Neural progenitor cell (in vitro differentiated cells): ENCODE measurements around the gene LCT. TPM values are rescaled to one million over a fixed set of nuclear protein-coding genes. Genes with fewer than 3 reads are reported as not detected.

ENCODE experiments used
- DNase-seq: peaks from one replicate; pipeline ENCODE4 v3.0.0-alpha.2; 2016; ENCODE audit warnings: low spot score
- H2AFZ ChIP-seq: fragments of 200-600 bp; sonication (generic); replicated peaks from 2 replicates; pipeline ENCODE4 v1.6.1; 2016; ENCODE audit warnings: antibody characterized with exemption
- H3F3A ChIP-seq: fragments of 200-600 bp; sonication (generic); 2 replicates; pipeline ENCODE4 v1.6.1; 2016; ENCODE audit warnings: antibody characterized with exemption, low read depth
- H3K27ac ChIP-seq: fragments of 200-600 bp; sonication (generic); 2 replicates; pipeline ENCODE4 v1.5.1; 2016; ENCODE audit warnings: mild to moderate bottlenecking
- H3K27me3 ChIP-seq: fragments of 200-600 bp; sonication (generic); 2 replicates; pipeline ENCODE4 v1.6.1; 2016; ENCODE audit warnings: mild to moderate bottlenecking, moderate library complexity
- H3K36me3 ChIP-seq: fragments of 200-600 bp; sonication (generic); 2 replicates; pipeline ENCODE4 v1.5.1; 2016
- H3K4me1 ChIP-seq: fragments of 200-600 bp; sonication (generic); 2 replicates; pipeline ENCODE4 v1.6.1; 2016; ENCODE audit warnings: mixed run types
- H3K4me2 ChIP-seq: fragments of 200-600 bp; sonication (generic); 2 replicates; pipeline ENCODE4 v1.6.1; 2016
- H3K4me3 ChIP-seq: fragments of 200-600 bp; sonication (generic); 2 replicates; pipeline ENCODE4 v1.5.1; 2016
- H3K79me2 ChIP-seq: fragments of 200-600 bp; sonication (generic); 2 replicates; pipeline ENCODE4 v1.6.1; 2016; ENCODE audit warnings: low read depth
- H3K9ac ChIP-seq: fragments of 200-600 bp; sonication (generic); 2 replicates; pipeline ENCODE4 v1.6.1; 2016
- H3K9me3 ChIP-seq: fragments of 200-600 bp; sonication (generic); 2 replicates; pipeline ENCODE4 v1.5.1; 2016; ENCODE audit warnings: low read depth
- H4K20me1 ChIP-seq: fragments of 200-600 bp; sonication (generic); 2 replicates; pipeline ENCODE4 v1.6.1; 2016; ENCODE audit warnings: low read depth
- H3K27ac Mint-ChIP-seq: 3 replicates; pipeline ENCODE4 v1.8.0; 2021; ENCODE audit warnings: mixed read lengths
- H3K27me3 Mint-ChIP-seq: 2 replicates; pipeline ENCODE4 v1.8.0; 2022; ENCODE audit warnings: low read depth, mild to moderate bottlenecking, inconsistent platforms, moderate library complexity, mixed read lengths; ENCODE audit not compliant: insufficient read depth
- H3K36me3 Mint-ChIP-seq: 3 replicates; pipeline ENCODE4 v1.8.0; 2021; ENCODE audit warnings: mixed read lengths
- H3K4me1 Mint-ChIP-seq: 3 replicates; pipeline ENCODE4 v1.8.0; 2021; ENCODE audit warnings: mixed read lengths
- H3K4me3 Mint-ChIP-seq: 3 replicates; pipeline ENCODE4 v1.8.0; 2021; ENCODE audit warnings: mild to moderate bottlenecking, moderate library complexity, mixed read lengths
- H3K9me3 Mint-ChIP-seq: 3 replicates; pipeline ENCODE4 v1.8.0; 2020; ENCODE audit warnings: mixed read lengths
- EZH2 ChIP-seq: fragments of 200-600 bp; sonication (generic); IDR thresholded peaks from 2 replicates; pipeline ENCODE4 v1.6.1; 2017; ENCODE audit warnings: antibody characterized with exemption, mild to moderate bottlenecking, moderate library complexity
- EZH2phosphoT487 ChIP-seq: fragments of 200-600 bp; sonication (generic); IDR thresholded peaks from 2 replicates; pipeline ENCODE4 v1.6.1; 2017; ENCODE audit warnings: antibody characterized with exemption
- small RNA-seq: library from RNA; depleted of rRNA; stranded (forward); fragments of <200 nt; gene quantifications from one replicate; pipeline ENCODE3, GENCODE V24; 2015
- total RNA-seq: library from RNA; depleted of rRNA; stranded (reverse); fragments of >200 nt; gene quantifications from 2 replicates; pipeline ENCODE4 v1.2.3, GENCODE V29; 2015; ENCODE audit warnings: low replicate concordance
- TF ChIP-seq, protein P1 (sequence below): fragments of 200-600 bp; sonication (generic); IDR thresholded peaks from 2 replicates; pipeline ENCODE4 v1.5.1; 2017; ENCODE audit warnings: antibody characterized with exemption, mild to moderate bottlenecking

LCT gene
- total RNA-seq, 1 donor from 2014 or later = not detected

DNA sequence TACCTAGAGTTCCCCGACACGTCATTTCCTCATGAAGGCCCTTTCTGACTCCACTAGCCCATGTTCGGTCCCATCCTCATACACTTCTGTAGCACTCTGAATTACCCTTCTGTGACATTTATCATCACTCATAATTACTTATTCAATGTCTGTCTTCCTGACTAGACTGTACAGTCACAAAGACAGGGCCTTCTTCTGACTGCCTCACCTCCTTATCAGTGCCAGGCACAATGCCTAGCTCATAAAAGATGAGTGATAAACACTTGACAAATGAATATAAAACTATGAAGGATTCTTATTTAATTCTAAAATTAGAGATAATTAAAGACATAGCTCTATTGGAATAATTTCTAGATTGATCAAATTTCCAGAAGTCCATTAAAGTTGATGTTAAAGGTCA, 96.8 kb downstream of the LCT start:
- no peak overlapping the region for H3K4me3 ChIP-seq
- no peaks in the 10 kb centered on the region for H3K9me3 Mint-ChIP-seq

More for the DNA sequence above, 96.8 kb downstream of the LCT start:
- peaks cover 19% of the 10 kb centered on the region for H3K4me1 ChIP-seq
- no peak overlapping the region for H2AFZ ChIP-seq
- H3K27me3 ChIP-seq = no peaks in the 10 kb centered on the region
- H4K20me1 ChIP-seq = peaks cover 25% of the 10 kb centered on the region
- peaks cover 15% of the 10 kb centered on the region for H3K4me1 Mint-ChIP-seq
- no peak overlapping the region for H3K27ac Mint-ChIP-seq
- peaks cover 3% of the 10 kb centered on the region for H3K27me3 Mint-ChIP-seq
- peaks cover 25% of the 10 kb centered on the region for H3F3A ChIP-seq
- H3K79me2 ChIP-seq = peaks cover 32% of the 10 kb centered on the region
- no peak for DNase-seq
- no peak overlapping the region for H3K27ac ChIP-seq
- peaks cover 5% of the 10 kb centered on the region for H3K36me3 Mint-ChIP-seq
- no peaks in the 10 kb centered on the region for H3K36me3 ChIP-seq
- no peak overlapping the region for H3K4me2 ChIP-seq
- H3K9ac ChIP-seq = no peak overlapping the region
- H3K4me3 Mint-ChIP-seq = no peak overlapping the region
- TF ChIP-seq EZH2 (no peak), EZH2phosphoT487 (no peak)
- TF ChIP-seq, protein P1, sequence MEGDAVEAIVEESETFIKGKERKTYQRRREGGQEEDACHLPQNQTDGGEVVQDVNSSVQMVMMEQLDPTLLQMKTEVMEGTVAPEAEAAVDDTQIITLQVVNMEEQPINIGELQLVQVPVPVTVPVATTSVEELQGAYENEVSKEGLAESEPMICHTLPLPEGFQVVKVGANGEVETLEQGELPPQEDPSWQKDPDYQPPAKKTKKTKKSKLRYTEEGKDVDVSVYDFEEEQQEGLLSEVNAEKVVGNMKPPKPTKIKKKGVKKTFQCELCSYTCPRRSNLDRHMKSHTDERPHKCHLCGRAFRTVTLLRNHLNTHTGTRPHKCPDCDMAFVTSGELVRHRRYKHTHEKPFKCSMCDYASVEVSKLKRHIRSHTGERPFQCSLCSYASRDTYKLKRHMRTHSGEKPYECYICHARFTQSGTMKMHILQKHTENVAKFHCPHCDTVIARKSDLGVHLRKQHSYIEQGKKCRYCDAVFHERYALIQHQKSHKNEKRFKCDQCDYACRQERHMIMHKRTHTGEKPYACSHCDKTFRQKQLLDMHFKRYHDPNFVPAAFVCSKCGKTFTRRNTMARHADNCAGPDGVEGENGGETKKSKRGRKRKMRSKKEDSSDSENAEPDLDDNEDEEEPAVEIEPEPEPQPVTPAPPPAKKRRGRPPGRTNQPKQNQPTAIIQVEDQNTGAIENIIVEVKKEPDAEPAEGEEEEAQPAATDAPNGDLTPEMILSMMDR = no peak
- H3K9me3 ChIP-seq = no peaks in the 10 kb centered on the region

Small RNAs within 50 kb of the gene (small RNA-seq; reads per million reads assigned to genes)
- gene RF00019 = not detected

Other genes starting within 250 kb of the LCT start
- gene UBXN4, start 95.3 kb downstream of the LCT start, total RNA-seq = 57.6 and 94.3 TPM in 2 replicates
- 62.0 and 74.4 TPM in 2 replicates for gene MCM6, start 39.3 kb upstream of the LCT start, total RNA-seq
- 175 and 227 TPM in 2 replicates for gene DARS1, start 148.4 kb upstream of the LCT start, total RNA-seq